Measurements from ENCODE around the gene P3H2.

DNA sequence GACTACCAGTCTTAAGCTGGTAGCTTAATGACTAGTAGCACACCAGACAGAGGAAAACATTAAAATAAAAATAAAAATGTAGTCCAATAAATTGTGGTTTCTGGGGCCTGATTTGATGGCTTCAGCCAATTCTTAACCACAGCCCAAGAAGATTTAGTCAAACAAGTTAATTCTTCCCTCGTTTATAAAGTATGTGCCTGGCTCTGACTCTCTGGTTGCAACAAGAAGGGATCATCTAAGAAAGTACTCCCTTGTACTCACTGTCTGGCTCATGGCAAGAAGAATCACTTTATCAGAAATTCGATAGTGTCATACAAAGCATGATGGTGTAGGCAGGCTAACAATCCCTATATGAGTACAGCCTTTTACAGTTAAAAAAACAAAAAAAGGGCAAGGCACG lies 141.9 kb downstream of the P3H2 start:
- TF ChIP-seq, protein P1, sequence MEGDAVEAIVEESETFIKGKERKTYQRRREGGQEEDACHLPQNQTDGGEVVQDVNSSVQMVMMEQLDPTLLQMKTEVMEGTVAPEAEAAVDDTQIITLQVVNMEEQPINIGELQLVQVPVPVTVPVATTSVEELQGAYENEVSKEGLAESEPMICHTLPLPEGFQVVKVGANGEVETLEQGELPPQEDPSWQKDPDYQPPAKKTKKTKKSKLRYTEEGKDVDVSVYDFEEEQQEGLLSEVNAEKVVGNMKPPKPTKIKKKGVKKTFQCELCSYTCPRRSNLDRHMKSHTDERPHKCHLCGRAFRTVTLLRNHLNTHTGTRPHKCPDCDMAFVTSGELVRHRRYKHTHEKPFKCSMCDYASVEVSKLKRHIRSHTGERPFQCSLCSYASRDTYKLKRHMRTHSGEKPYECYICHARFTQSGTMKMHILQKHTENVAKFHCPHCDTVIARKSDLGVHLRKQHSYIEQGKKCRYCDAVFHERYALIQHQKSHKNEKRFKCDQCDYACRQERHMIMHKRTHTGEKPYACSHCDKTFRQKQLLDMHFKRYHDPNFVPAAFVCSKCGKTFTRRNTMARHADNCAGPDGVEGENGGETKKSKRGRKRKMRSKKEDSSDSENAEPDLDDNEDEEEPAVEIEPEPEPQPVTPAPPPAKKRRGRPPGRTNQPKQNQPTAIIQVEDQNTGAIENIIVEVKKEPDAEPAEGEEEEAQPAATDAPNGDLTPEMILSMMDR (IDR thresholded peaks at IDR 0.05), result no peak
- no peak for TF ChIP-seq POLR2A (IDR thresholded peaks at IDR 0.05)
